ENCODE measurements around the gene ID2.

ID2 gene

DNA sequence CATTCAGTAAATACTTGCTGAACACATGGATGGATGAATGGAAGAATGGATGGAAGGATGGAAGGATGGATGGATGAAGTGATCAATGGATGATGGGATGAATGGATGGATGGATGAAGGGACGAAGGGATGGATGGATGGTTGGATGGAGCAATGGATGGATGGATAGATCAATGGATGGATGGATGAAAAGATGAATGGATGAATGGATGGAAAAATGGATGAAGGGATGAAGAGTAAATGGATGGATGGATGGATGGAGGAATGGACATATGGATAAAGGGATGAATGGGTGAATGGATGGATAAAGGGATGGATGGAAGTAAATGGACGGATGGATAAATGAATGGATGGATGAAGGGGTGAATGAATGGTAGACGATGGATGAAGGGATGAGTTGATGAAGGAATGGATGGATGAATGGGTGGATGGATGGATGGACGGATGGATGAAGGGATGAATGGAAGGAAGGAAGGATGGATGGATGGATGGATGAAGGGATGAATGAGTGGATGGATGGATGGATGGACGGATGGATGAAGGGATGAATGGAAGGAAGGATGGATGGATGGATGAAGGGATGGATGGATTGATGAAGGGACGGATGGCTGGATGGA is 13.9 kb upstream of the ID2 start:
- in situ Hi-C loops (cut with MboI; ENCODE audit: low sequenced_read_pairs) = no loop called here

DNA sequence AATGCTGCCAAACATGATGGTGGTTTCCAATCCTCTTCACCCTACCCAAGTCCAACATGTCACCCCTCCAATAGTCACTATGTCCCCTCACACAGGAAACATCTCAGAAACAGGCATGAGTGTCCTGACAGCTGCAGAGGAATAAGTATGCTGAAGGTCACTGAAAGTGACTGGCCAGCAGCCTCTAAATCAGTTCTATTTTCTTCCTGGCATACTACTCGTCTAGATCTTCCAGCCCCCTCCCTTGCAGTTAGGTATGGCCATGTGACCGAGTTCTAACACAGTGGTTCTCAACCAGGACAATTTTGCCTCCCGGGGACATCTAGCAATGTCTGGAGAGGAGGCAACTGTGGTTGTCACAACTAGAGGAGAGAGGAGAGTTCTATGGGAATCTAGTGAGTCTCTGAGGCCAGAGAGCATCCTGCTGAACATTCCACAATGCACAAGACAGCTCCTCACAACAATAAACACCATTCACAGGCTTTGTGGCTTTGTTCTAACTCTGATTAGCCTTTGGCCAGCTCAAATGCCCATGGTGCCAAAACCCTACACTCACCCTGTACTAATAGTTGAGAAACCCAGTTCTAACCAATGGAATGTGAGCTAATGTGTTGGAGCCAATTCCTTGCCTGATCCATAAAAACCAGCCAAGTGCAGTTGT is 12.6 kb upstream of the ID2 start:
- in situ Hi-C loops (cut with MboI; ENCODE audit: low sequenced_read_pairs) = no loop called here

DNA sequence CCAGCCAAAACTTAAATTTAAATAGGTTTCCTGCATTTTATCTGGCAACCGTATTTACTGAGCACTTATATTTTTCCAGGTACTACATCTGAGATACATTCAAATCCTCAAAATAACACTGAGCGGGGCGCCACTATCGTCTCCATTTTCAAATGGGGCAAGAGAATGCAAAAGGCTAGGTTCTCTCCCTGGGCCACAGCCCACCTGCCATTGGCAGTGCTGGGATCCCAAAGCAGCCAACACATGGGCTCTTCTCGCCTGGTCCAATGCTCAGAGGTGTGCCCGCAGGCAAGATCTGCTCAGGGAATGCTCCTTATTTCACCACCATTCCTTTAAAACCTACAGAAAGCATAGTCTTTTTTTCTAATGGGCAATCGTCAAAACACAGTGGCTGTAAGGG is 11.3 kb upstream of the ID2 start:
- in situ Hi-C loops (cut with MboI; ENCODE audit: low sequenced_read_pairs) = no loop called here

DNA sequence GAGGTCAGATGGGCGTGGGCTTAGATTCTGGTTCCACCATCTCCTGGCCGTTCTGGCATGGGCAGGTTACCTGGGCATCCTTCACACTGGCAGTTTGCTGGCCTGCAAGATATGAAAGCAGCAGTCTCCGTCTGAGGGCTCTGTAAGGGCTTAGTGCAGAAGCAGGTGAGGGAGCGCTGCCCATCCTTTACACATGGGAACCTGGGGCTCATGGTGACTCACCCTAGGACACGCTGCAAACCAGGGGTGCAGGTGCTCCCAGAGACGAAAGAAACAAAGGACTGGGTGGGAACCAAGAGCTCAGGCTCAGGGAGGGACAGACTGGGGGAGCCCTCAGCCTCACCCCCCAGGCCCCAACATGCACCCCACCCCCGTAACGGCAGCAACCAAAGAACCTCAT is 10.7 kb upstream of the ID2 start:
- in situ Hi-C loops (cut with MboI; ENCODE audit: low sequenced_read_pairs) = no loop called here

DNA sequence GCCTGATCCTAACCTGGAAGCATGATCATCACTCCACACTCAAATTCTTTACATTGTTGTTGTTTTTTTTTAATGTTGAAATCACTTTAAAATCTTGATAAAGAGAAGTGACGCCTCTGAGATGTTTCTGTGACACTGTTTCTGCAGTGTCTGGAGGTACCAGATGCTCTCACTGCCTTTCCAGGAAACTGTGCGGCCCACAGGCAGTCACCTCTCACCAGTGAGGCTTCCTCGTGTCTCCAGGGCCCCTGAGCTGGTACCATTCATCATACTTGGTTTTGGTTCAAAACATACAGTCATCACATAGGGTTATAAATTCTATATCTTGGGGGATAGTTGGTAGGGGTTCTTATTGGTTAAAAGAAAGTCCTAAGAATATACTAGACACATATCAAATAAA is 10.1 kb upstream of the ID2 start:
- in situ Hi-C loops (cut with MboI; ENCODE audit: low sequenced_read_pairs) = no loop called here

DNA sequence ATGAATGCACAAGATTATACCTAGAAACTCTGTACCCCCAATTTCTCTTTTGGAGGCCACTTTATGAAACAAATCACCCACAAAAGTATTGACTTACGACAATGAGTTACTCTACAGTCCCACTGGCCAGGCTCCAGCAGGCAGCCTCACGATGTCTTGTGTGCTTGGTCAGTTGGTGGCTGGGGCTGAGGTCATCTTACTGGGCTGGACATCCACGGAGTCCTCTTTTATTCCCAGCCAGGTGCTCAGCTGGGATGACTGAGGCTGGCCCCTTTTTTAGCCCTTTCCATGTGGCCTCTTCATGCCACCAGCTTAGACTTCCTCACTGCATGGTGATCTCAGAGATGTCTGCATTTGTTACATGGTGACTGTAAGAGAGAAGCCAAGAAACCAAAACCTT is 8.9 kb upstream of the ID2 start:
- in situ Hi-C loops (cut with MboI; ENCODE audit: low sequenced_read_pairs) = no loop called here

DNA sequence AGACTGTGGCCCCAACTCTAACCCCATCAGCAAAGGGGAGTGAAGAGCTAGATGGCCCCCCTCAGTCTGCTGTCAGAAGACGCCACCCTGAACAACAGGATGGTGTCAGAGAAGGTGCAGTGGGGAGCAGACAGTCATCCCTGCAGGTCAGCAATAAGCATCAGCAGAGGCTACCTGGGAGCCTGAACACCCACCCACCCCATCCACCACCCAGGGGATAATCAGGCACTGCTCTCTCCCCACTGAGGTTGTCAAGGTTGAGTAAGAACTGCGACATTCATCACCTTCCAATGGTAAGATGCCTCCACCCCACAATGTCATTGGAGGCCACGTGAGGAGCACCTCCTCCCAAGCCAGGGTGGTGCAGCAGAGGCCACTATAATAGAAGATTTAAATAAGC is 8.5 kb upstream of the ID2 start:
- in situ Hi-C loops (cut with MboI; ENCODE audit: low sequenced_read_pairs) = no loop called here

DNA sequence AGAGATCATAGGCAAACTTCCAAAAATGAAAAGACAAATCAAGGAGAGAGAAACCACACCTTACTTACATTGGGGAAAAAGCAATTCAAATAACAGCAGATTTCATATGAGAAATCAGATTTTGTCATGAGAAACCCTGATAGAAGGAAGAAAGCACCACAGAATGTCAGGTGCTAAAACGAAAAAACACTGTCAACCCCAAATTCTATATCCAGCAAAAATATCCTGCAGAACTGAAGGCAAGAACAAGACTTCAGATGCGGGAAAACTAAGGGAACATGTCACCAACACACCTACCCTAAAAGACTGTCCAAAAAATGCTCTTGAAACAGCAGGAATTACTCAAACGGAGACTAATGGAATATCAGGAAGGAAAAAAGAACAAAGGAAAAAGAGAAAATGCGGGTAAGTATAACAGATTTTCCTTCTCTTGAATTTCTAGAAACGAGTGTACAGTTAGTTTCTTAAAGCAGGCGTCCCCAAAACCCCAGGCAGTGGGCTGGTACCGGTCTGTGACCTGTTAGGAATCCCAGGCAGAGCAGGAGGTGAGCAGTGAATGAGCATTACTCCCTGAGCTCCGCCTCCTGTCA is 7.3 kb upstream of the ID2 start:
- in situ Hi-C loops (cut with MboI; ENCODE audit: low sequenced_read_pairs) = loop anchor here (25.0 kb wide), 1 partner anchor 362 kb away; no protein-coding TSS in a partner anchor

DNA sequence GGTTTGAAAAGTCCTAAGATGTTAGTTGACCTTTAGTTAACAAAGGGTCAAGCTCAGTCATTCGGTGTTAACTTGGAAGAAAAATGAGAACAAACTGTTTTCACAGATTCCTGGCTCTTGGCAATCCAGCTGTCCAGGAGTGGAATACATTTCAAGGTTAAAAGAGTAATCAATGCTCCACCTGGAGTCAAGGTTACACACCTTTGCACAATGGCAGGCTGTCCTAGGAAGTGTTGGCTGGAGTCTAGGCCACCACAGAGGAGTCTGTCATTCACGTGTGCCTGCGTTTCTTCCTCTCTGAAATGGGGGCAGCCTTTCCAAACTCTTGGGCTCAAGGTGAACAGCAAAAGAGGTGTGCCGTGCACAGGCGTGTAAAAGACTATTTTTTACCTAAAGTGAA is 6.3 kb upstream of the ID2 start:
- in situ Hi-C loops (cut with MboI; ENCODE audit: low sequenced_read_pairs) = loop anchor here (25.0 kb wide), 1 partner anchor 363 kb away; no protein-coding TSS in a partner anchor

DNA sequence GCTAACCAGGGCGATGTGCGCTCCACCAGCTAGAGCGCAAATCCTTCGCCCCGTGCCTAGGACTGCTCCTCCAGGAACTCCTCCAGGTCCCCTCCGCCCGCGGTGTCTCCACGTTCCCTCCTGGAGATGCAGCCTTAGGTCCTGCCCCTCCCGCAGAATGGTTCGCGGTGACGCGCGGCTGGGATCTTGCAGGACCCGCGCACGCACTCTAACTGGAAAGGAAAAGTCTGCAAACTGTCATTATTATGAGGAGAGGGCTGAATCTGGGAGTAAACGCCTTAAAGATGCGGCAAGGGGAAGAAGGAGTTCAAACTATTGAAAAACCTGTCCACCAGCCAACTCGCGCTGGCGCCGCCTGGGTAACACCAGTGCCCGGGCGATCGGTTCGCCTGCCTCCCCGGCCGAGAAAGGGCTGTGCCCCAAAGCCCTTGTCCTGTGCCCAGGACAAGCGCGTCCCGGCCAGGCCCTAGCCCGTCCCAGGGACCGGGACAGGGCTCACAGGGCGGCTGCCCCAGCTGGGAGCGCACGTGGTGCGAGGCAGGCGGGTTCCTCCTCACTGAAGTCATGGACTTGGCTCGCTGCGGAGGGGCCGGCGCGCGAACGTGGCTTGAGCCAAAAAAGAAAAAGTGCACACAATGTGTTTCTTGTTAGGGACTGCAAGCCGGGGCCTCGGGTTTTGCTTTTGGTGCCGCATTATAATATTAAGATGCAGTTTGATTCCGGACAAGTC is 5.5 kb upstream of the ID2 start:
- in situ Hi-C loops (cut with MboI; ENCODE audit: low sequenced_read_pairs) = loop anchor here (25.0 kb wide), 1 partner anchor 364 kb away; no protein-coding TSS in a partner anchor

DNA sequence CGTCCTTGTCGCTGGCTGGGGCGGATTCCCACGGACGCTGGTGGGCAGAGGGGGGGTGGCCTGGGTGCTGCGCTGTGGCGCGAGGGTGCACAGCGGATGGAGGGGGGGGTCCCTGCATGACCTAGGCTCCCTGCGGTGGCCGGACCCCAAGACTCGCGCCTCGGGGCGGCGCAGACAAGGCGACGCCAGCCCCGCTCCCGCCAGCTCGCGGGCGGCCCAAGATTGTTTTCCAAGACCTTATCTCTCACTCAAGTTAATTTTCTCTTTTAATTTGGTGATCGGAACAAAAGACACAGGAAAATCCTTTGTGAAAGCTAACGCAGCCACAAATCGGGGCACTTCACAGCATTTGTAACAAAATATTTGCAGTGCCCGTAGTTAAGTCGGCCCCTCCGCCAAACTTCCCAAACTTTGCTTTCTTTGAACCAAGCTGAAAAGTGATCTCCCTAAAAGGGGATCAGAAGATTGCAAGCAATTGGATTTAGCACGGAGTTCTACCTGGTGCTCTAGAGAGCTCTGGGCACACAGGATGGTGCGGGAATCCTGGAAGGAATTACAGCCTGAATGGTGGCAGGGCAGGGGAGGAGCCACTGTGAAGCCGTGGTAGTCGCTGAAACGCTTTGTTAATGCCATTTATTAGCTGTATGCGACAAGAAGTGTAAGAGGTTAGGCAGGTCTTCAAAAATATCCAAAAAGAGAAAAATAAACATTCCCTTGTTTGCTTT is 4.8 kb upstream of the ID2 start:
- in situ Hi-C loops (cut with MboI; ENCODE audit: low sequenced_read_pairs) = loop anchor here (25.0 kb wide), 1 partner anchor 365 kb away; no protein-coding TSS in a partner anchor

DNA sequence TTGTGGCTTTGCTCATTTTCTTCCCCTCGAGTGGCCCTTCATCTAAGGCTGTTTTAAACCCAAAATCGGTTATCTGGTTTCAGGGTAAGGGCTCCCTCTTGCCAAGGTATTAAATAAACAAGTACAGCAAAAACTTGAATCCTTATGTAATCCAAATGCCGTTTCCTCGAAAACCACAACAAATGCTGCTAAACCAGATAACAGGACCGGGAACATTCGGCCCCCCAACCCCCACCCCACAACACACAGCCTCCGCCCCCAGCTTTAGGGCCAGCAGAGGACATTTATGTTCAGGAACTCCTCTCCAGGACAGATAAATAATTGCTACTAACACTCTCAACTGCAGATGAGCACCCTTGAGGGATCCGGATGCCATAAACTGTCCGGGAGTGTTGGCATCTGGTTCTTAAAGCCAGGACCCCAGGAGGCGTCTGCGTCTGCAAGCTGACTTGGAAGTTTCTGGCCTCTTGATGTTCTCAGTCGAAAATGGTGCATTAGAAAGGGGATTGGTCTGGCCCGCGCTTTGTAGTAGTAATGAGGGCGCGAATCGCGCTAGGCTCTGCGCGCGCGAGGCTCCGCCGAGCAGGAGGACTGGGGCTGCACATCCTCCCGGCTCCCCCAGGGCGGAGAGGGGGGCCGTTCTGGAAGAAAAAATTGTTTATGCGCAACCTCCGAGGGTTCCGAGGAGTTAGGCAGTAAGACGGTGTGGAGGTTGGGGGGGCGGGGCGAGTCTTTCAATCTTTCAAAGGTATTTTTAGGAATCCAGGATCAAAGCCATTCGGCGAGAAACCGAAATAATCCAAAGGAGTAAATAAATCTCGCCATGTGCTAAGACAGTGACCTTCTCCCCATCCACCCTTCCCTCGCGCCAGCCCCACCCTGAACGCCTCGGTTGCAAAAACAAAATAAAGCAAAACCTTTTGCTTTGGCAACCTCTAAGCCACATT is 3.9 kb upstream of the ID2 start:
- in situ Hi-C loops (cut with MboI; ENCODE audit: low sequenced_read_pairs) = loop anchor here (25.0 kb wide), 1 partner anchor 366 kb away; no protein-coding TSS in a partner anchor

DNA sequence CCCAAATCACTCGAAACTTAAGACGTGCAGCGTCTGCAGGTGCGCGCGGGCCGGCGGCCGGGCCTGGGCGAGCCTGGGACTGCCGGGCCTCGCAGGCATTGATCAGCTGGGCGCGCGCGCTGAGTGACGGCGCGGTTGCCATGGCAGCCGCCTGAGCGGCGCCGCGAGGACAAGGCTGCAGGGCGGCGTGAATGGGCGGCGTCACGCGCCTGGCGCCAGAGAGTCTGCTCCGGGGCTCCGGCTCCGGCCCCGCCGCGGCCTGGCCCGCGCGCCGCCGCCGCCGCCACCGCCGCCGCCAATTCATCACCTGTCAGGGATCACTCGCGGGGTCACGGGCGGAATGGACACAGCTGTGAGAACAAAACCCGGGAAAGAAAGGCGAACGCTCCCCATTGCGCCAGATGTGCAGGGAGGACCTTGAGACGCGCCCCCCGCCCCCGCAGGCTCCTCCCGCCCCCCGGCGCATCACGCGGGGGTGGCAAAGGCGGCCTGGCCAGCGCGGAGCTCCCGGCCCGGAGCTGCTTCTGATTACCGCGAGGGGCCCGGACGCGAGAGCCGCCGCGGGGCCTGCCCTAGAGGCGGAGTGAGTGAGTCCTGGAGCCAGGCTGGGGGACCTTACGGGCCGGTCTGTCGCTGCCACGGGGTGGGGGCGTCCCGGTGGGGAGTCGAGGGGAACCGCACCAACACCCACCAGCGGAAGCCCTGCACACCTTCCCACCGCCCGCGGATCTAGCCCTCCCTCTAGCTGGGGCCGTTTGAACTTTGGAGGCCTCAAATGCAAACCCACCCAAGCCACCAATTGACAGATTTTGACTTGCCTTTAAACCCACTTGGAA is 2.9 kb upstream of the ID2 start:
- in situ Hi-C loops (cut with MboI; ENCODE audit: low sequenced_read_pairs) = loop anchor here (25.0 kb wide), 1 partner anchor 367 kb away; no protein-coding TSS in a partner anchor

DNA sequence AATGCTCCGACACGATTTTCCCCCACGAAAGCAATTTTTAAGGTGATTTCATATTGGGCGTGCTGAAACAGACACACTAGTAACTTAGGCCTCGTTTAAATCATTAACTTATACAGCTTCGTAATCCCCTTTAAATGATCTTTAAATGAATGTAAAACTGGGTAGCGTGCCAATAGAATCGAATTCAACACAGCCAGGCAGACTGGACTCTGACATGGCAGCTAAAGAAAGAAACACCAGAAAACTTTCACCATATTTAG is 2.4 kb upstream of the ID2 start:
- in situ Hi-C loops (cut with MboI; ENCODE audit: low sequenced_read_pairs) = loop anchor here (25.0 kb wide), 1 partner anchor 367 kb away; no protein-coding TSS in a partner anchor

DNA sequence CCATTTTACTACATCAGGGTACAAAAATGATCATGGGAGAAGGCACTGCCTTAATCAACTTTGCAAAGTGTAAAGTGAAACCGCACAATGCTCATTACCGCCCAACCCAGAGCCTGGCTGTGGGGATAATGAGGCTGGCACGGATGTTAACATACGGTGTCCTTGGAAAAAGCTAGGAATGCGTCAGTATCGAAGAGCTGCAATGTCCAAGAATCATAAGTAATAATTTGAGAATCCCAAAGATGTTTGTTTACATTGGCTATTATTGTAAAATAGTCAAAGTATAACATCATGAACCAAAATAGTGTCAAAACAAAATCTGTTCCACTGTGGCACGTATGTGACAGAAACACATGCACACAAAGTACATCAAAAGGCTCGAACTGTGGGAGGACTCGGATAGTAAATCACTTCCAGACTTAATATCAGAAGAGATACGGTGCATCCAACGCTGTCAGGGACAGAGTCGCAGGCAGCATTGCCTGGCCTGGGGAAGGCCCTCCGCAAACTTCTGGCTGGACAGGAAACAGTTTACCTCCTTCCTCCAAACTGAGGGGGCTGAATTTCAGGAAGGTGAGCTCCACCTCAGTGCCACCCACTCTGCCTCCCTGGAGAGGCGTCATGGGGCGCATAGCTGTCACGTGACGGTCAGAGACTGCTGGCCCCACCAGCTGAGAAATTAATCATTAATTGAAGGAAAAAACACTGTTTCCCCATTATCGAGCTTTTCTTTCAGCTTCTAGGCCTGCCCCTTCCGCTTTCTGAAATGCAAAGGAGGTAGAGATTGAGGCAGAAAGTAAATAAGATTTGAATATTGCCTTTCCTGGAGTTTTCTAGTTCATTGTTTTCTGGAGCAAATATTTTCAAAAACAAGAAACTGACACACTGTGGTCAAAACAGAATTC is 1.8 kb upstream of the ID2 start:
- in situ Hi-C loops (cut with MboI; ENCODE audit: low sequenced_read_pairs) = loop anchor here (10.0 to 25.0 kb wide), 2 partner anchors 145 to 368 kb away; no protein-coding TSS in a partner anchor

DNA sequence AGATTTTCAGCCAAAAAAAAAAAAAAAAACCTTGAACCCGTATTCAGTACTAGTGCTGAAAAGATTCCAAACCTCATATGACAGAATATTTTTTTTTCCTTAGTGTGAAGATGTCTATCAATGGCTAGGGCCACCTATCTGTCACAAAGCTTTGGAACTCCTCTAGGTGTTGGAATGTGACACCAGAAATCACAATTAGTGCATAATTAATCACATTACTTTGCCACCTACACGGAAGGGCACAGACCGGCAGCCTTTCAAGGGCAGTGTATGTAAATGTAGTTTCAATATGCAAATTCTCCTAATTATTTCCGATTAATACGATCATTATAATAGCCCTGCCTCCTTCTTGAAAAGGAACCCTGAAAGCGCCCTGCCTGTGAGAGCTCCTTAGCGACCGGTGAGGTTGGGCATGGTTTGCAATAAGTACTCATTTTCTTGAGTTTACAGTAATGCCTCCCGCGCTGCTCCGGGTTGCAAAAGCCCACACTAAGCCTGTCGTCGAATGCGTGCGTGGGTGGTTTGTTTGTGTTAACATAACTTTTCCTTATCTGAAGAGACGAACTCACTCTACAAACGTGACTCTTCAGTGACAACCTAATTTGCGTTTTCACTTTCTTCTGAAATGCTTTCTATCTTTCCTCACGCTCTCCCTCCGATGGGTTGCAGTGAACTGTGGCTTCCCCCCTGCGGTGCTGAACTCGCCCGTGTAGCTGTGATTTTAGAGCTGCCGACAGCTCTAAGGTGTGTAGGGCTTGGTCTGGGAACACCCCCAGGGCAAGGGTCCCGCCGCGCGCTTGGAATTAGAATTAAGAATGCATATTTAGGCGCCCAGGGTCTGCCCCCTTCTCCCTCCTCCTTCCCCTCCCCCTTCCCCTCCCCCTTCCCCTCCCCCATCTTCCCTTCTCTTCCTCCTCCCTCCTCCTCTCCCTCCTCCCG is 765 bp upstream of the ID2 start:
- in situ Hi-C loops (cut with MboI; ENCODE audit: low sequenced_read_pairs) = loop anchor here (10.0 to 25.0 kb wide), 2 partner anchors 146 to 369 kb away; no protein-coding TSS in a partner anchor
